ENCODE data around the gene ILF3.

DNA sequence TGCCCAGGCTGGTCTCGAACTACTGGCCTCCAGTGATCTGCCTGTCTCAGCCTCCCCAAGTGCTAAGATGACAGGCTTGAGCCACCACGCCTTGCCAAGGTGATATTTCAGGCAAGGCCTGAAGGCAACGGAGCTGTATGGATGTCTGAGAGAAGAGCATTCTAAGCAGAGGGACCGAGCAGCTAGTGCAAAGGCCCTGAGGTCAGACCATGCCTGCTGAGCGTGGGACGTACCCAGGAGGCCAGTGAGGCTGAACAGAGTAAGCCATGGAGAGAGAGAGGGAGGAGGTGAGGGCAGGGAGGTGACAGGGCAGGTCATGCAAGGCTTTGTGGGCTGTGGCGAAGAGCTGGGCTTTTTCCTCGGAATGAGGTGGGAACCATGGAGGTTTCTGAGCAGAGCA, 32.2 kb upstream of the ILF3 start:
- TF ChIP-seq, protein P1, sequence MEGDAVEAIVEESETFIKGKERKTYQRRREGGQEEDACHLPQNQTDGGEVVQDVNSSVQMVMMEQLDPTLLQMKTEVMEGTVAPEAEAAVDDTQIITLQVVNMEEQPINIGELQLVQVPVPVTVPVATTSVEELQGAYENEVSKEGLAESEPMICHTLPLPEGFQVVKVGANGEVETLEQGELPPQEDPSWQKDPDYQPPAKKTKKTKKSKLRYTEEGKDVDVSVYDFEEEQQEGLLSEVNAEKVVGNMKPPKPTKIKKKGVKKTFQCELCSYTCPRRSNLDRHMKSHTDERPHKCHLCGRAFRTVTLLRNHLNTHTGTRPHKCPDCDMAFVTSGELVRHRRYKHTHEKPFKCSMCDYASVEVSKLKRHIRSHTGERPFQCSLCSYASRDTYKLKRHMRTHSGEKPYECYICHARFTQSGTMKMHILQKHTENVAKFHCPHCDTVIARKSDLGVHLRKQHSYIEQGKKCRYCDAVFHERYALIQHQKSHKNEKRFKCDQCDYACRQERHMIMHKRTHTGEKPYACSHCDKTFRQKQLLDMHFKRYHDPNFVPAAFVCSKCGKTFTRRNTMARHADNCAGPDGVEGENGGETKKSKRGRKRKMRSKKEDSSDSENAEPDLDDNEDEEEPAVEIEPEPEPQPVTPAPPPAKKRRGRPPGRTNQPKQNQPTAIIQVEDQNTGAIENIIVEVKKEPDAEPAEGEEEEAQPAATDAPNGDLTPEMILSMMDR (IDR thresholded peaks at IDR 0.05), result no peak
- no peak for TF ChIP-seq POLR2A (IDR thresholded peaks at IDR 0.05)
